ENCODE measurements around the gene DESI2. TPM values are rescaled to one million over a fixed set of nuclear protein-coding genes. Genes with fewer than 3 reads are reported as not detected.

DESI2 gene
- total and polyA plus RNA-seq, 8 donors, result 48.3 to 77.0 (median 67.7) TPM

DNA sequence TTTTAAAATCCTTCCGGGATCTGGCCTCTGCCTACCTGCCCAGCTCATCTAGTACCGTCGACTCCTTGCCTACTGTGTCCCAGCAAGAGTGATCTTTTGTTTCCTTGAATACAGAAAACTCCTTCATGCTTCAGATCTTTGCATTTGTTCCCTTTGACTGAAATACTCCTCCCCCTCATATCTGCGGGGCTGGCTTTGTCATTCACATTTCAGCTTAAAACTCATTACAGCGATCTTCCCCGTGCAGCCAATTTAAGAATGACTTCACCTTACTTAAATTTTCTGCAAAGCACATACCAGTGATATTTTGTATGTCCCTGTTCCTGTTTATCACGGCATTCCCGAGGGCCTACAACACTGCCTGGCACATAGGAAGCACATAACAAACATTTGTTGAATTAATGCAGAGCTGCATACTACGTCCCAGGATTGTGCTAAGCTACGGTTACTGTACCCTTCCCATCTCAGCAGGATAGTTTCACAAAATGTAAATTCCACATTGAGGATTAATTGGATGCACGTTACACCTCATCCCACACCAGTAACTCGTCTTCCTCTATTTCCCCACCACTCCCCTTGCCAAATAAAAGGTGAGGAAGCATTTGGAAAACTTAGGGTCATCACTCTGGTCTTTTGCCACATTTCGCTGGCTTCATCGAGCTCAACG, 837 bp upstream of the DESI2 start:
- no peaks in the 10 kb centered on the region for H3K36me3 ChIP-seq
- intact Hi-C loops (cut with DNase I), result no loop called here
- DNase-seq, result no peak

GRCh38 chr1:244653439-244654107, 647 bp downstream of the DESI2 start:
- Histone ChIP-seq H3K27me3 (no peaks in the 10 kb centered on the region), H3K9me3 (no peaks in the 10 kb centered on the region), H3K36me3 (peaks cover 0 to 5% of the 10 kb centered on the region in 2 donors), H3K27ac (peak overlapping the region; percentile 97 to 98), H3K4me1 (peaks cover 31 to 56% of the 10 kb centered on the region in 2 donors), H3K4me3 (peak overlapping the region; percentile 85 to 94)
- no peak for TF ChIP-seq CTCF (IDR thresholded peaks at IDR 0.05)
- intact Hi-C loops (cut with DNase I), result no loop called here
- no peak for ATAC-seq
- DNase-seq, result peak in 2 of 4 donors; percentile 32 to 86

More for the DNA sequence above, 837 bp upstream of the DESI2 start:
- no peak for ATAC-seq
- H3K4me1 ChIP-seq, result peaks cover 29 to 41% of the 10 kb centered on the region in 2 donors
- no peak for TF ChIP-seq CTCF (IDR thresholded peaks at IDR 0.05)
- peak overlapping the region; percentile 45 to 85 for H3K4me3 ChIP-seq
- no peaks in the 10 kb centered on the region for H3K9me3 ChIP-seq
- peak overlapping the region; percentile 97 to 98 for H3K27ac ChIP-seq
- no peaks in the 10 kb centered on the region for H3K27me3 ChIP-seq

- no peaks in the 10 kb centered on the region for H3K9me3 ChIP-seq
- H3K4me3 ChIP-seq, result peak overlapping the region; percentile 85 to 94
- ATAC-seq (no peak), DNase-seq (no peak)
- H3K27me3 ChIP-seq, result no peaks in the 10 kb centered on the region
- peaks cover 0 to 5% of the 10 kb centered on the region in 2 donors for H3K36me3 ChIP-seq
- peak overlapping the region; percentile 97 to 98 for H3K27ac ChIP-seq
- intact Hi-C loops (cut with DNase I), result no loop called here
- TF ChIP-seq CTCF (IDR thresholded peaks at IDR 0.05), result no peak
- H3K4me1 ChIP-seq, result peaks cover 31 to 61% of the 10 kb centered on the region in 2 donors
Measured at GRCh38 chr1:244654108-244655038, 1.4 kb downstream of the DESI2 start.

DNA sequence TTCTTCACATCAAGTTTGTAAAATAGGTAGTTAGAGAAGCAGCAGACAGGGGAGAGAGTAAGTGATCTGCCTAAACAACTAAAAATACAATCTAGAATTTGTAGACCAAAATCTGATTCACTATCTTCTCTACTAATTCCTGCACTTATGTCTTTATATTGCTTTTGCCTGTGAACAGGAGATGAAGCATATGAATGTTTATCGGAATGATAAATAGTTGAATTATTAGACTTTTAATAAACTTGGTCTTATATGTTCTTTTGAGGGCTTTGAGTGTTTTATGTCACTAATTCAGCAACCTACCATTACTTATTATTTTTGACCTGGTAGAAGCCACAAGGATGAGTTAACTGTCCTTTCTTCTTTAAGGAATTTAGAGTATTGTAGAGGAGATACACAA, 2.3 kb downstream of the DESI2 start:
- H3K4me3 ChIP-seq, result peak overlapping the region; percentile 16 to 85
- TF ChIP-seq CTCF (IDR thresholded peaks at IDR 0.05), result no peak
- peaks cover 0 to 13% of the 10 kb centered on the region in 2 donors for H3K36me3 ChIP-seq
- intact Hi-C loops (cut with DNase I), result no loop called here
- DNase-seq, result no peak
- ATAC-seq, result no peak
- H3K27ac ChIP-seq, result peak overlapping the region; percentile 97 to 98
- no peaks in the 10 kb centered on the region for H3K27me3 ChIP-seq
- peaks cover 31 to 63% of the 10 kb centered on the region in 2 donors for H3K4me1 ChIP-seq
- no peaks in the 10 kb centered on the region for H3K9me3 ChIP-seq
